Melanocyte of skin (primary cell): ENCODE measurements around the gene NQO1. TPM values are rescaled to one million over a fixed set of nuclear protein-coding genes. Genes with fewer than 3 reads are reported as not detected.

Experiments used
- total RNA-seq, 2 donors: library from RNA; depleted of rRNA; stranded (reverse); fragments of >200 nt; gene quantifications; 2 replicates each; pipeline ENCODE4 v1.2.3, GENCODE V29; 2012

Gene NQO1
- total RNA-seq, result 1,000 to 10,000 TPM in 1 of 2 donors, 100 to 1,000 TPM in 1; 492 to 2,225 TPM

DNA sequence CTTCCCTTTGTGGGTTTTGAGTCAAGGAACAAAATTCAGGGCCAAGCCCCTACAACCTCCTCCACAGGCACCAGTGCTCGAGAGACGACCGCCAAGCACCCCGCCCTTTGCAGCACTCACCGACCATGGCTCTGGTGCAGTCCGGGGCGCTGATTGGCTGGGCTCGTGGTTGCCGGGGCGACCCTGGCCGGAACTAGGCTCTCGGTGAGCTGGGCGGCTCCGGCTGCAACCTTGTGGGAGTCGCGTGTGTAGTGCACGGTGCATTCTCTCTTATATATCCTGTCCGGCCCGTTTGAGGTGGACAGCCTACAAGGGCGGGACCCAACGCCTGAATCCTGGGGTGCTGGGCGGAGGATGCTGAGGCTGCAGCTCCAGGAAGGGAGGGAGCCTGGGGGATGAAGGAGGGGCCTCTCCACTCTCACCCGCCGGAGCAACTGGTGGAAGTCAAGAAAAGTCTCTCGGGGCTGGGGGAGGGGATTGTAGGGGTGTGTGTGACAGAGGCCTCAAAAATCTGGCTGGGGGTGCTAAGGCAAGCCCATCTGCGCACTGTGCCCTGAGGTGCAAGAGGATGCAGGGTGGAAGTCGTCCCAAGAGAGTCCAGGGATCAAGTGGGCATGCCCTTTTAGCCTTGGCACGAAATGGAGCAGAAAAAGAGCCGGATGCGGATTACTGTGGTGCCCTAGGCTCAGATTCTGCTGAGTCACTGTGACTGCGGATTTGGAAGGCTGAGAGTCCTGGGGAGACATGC lies at the start of gene NQO1:
Gene NQO1, minus strand, starts transcription at position 248 of the 748 bp plus-strand sequence. Its CDS starts 121 bp downstream, at position 127.

DNA sequence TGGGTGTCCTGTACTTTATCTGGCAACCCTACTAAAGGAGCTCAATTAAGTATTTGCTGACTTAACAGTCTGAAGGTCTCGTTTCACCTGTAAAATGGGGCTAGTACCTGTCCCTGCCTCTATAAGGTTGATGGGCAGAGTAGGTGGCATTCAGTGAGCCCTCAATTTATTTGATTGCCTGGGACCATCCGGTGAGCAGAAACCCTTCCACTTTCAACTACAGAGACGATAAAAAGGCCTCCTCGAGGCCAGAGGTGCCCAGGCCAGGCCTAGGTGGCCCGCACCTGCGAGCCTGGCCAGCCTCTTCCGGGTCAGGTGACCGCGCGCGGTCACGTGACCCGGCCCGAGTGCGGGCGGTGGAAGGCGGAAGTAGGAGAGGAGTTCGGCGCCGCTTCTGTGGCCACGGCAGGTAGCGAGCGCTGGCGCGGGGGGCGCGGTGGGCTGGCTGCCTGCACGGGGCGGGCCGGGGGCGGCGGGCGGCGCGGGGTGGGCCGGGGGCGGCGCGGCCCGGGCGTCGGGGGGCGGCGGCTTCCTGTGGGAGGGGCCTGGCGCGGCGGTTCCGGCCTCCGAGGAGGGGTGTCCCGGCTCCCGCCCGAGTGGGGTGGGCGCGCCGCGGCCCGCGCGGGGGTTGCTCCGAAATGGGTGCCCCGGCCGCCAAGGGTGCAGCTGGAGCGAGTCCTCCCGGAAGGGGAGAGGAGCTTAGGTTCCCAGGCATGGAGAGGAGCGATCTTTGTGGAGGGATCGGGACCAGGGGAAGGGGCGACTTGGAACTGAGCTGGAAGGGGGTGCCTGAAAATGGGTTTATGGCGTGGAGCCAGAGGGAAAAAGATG lies 35.8 kb upstream of the NQO1 start, which contains the start of gene WWP2:
Gene WWP2, plus strand, starts transcription at position 350 of the 831 bp plus-strand sequence. CDS start 24,679 bp downstream, outside the sequence.

GRCh38 chr16:69754469-69755310 lies 28.3 kb upstream of the NQO1 start, which contains the start of gene NOB1:
Gene NOB1 (minus strand): TSS chr16:69754926. CDS start chr16:69754910, 16 bp downstream.

Other genes starting within 250 kb of the NQO1 start
- 10 to 100 TPM; 20.0 to 21.3 TPM for gene NFAT5, start 160.6 kb downstream of the NQO1 start, total RNA-seq
- 10 to 100 TPM; 20.6 to 36.0 TPM for gene NOB1, start 28.4 kb upstream of the NQO1 start, total RNA-seq
- 10 to 100 TPM; 32.0 to 34.3 TPM for gene WWP2, start 35.8 kb upstream of the NQO1 start, total RNA-seq
- under 1 TPM; 0.67 to 0.69 TPM for gene CLEC18A, start 224.8 kb upstream of the NQO1 start, total RNA-seq